ENCODE results near the gene CARS1.

DNA sequence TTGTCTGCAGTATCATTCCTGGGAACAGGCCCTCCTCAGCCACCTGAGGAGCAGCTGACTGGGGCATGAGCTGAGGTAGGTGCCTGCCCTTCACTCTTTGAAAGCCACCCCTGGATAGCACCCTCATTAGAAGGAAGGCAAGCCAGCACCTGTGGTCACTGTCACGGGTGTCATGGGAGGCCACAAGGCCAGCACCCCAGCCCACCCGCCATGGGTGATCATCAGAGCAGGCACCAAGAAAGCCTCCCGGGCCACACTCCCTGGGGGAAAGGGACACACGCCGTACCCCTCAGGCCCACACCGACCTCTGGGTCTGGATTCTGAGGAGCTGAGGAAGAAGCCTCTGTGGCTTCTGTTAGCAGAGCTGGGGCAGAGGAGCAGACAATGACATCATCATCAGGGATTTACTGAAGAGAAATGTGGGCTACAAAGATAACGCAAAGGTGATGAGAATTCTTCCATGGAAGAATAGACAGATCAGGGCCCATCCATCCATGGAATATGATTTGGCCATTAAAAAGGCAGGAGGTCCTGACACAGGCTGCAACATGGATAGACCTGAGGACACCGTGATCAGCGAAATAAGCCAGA is 48.4 kb downstream of the CARS1 start:
- TF ChIP-seq, protein P1, sequence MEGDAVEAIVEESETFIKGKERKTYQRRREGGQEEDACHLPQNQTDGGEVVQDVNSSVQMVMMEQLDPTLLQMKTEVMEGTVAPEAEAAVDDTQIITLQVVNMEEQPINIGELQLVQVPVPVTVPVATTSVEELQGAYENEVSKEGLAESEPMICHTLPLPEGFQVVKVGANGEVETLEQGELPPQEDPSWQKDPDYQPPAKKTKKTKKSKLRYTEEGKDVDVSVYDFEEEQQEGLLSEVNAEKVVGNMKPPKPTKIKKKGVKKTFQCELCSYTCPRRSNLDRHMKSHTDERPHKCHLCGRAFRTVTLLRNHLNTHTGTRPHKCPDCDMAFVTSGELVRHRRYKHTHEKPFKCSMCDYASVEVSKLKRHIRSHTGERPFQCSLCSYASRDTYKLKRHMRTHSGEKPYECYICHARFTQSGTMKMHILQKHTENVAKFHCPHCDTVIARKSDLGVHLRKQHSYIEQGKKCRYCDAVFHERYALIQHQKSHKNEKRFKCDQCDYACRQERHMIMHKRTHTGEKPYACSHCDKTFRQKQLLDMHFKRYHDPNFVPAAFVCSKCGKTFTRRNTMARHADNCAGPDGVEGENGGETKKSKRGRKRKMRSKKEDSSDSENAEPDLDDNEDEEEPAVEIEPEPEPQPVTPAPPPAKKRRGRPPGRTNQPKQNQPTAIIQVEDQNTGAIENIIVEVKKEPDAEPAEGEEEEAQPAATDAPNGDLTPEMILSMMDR (IDR thresholded peaks at IDR 0.05; ENCODE audit: low read length): no peak
- TF ChIP-seq EZH2phosphoT487 (IDR thresholded peaks at IDR 0.05; ENCODE audit: low read length): no peak
